ENCODE data around the gene ZNF768. TPM values are rescaled to one million over a fixed set of nuclear protein-coding genes. Genes with fewer than 3 reads are reported as not detected.

ZNF768 gene
- total and polyA plus RNA-seq, 2 of the 13 experiments (the other 11 are each of a cell fraction or from before 2014, with no cell fraction given): 26.7 to 34.4 TPM

- TF ChIP-seq KIAA2018 (CRISPR knock-in tag; IDR thresholded peaks at IDR 0.05; ENCODE audit: borderline replicate concordance) (no peak), ZSCAN25 (CRISPR knock-in tag; IDR thresholded peaks at IDR 0.05) (0 out of 2 replicates have a peak, but pooled peaks have one; percentile 15), JUNB (CRISPR knock-in tag; IDR thresholded peaks at IDR 0.05; ENCODE audit: borderline replicate concordance) (no peak), MTF2 (CRISPR knock-in tag; IDR thresholded peaks at IDR 0.05; ENCODE audit: borderline replicate concordance) (no peak), ZNF709 (CRISPR knock-in tag; IDR thresholded peaks at IDR 0.05) (no peak), TGIF2 (CRISPR knock-in tag; IDR thresholded peaks at IDR 0.05) (no peak), POLR2A (IDR thresholded peaks at IDR 0.05; ENCODE audit: insufficient read depth in 1 of 2, low read depth in 2 of 2, low read length in 2 of 2) (peak in 1 of 2 experiments; percentile 43; a peak in 2 of 4 replicates), TBX2 (CRISPR knock-in tag; IDR thresholded peaks at IDR 0.05; ENCODE audit: borderline replicate concordance) (no peak), ZBTB37 (CRISPR knock-in tag; IDR thresholded peaks at IDR 0.05) (no peak), ARNT2 (CRISPR knock-in tag; IDR thresholded peaks at IDR 0.05; ENCODE audit: low read depth) (no peak; the same call in 1 of the 2 replicates), TCF7 (IDR thresholded peaks at IDR 0.05; ENCODE audit: low read depth) (no peak), RXRB (CRISPR knock-in tag; IDR thresholded peaks at IDR 0.05; ENCODE audit: borderline replicate concordance) (no peak), IKZF1 (IDR thresholded peaks at IDR 0.05) (no peak), SSRP1 (CRISPR knock-in tag; IDR thresholded peaks at IDR 0.05) (no peak), HNF1A (IDR thresholded peaks at IDR 0.05; ENCODE audit: low read depth) (no peak), HNF1A (CRISPR knock-in tag; IDR thresholded peaks at IDR 0.05; ENCODE audit: borderline replicate concordance) (no peak), ZNF431 (CRISPR knock-in tag; IDR thresholded peaks at IDR 0.05; ENCODE audit: borderline replicate concordance, low read depth) (no peak)
These were observed at the start of gene ZNF768 (continued) for GRCh38 chr16:30526137-30526822.

All from HepG2 (cell line).